NCI-H1694 treated with DMSO at 0.1 percent for 48 hours (cell line): ENCODE data around the gene GLYATL1B.
"Not testable (repeated sequence)": the region's sequence is repeated elsewhere in the genome, so short reads cannot be mapped to it uniquely, and the experiment has no call there.

ENCODE experiments used
- DNase-seq: peaks from one replicate; lab custom pipeline; 2025; lab: John Stamatoyannopoulos, UW

GLYATL1B gene, protein sequence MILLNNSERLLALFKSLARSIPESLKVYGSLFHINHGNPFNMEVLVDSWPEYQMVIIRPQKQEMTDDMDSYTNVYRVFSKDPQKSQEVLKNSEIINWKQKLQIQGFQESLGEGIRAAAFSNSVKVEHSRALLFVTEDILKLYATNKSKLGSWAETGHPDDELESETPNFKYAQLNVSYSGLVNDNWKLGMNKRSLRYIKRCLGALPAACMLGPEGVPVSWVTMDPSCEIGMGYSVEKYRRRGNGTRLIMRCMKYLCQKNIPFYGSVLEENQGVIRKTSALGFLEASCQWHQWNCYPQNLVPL

GRCh38 chr11:59086007-59086406 is at the start of gene GLYATL1B:
Gene GLYATL1B (plus strand): TSS chr11:59086307. CDS start chr11:59086307, 0 bp downstream.
- not testable (repeated sequence) for DNase-seq

DNA sequence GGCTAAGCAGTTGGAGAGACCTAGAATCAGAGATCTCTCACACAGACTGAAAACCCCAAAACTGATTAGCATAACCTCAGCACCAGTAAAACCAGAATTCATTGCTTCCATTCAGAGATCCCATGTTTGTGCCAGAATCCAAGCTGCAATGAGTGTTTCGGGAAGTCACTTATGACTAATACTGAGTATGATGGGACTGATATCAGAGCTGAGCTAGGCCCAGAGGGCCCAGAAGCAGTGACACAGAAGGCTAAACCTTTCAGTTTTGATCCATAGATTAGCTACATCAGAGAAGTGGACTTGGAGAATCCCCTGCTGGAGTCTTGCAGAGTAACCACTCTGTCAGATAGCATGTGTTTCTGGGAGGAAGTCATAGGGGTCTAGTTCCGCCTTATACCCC is 49.6 kb upstream of the GLYATL1B start:
- not testable (repeated sequence) for DNase-seq

GRCh38 chr11:59037434-59037833 is 48.7 kb upstream of the GLYATL1B start:
- DNase-seq, result not testable (repeated sequence)

DNA sequence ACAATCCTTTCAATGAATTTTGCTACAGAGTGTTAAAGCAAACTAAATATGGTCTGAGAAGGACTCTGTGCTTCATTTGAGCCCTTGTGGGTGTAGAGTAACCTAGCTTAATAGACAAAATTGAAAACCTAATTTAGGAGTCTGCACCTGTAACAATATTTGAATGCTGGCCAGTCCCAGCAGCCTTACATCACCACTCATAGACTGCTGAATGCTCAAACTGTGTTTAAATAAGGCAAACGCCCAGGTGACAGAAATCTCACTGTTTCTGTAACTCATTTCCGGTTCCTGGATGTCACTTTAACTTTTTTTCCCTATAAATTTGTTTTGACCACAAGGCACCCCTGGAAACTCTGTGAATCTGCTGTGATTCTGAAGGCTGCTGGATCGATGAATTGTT is 45.5 kb upstream of the GLYATL1B start:
- DNase-seq, result no peak

- DNase-seq, result not testable (repeated sequence)
Measured at GRCh38 chr11:59051383-59051782, 34.7 kb upstream of the GLYATL1B start.

GRCh38 chr11:59052355-59052754 is 33.8 kb upstream of the GLYATL1B start:
- DNase-seq, result not testable (repeated sequence)

DNA sequence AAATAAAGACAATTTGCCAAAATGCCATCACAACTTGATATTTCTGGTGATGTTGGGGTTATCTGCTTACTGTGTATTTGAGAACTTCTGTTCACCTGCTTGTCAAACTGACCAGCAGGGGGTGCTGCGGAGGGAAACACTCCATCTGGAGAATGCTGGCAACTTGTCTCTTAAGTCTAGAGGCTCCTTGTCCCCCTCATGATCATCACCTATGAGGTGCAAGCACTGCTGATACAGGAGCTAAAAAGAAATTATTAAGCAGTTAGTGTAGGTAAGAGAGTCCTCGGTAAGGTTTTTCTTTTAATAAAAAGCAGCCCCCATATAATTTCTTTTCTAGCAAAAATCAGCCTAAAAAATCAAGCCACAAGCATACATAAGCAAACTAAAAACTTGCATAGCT is 32.7 kb upstream of the GLYATL1B start:
- DNase-seq, result no peak

- DNase-seq, result not testable (repeated sequence)
Measured at GRCh38 chr11:59058120-59059033, 27.7 kb upstream of the GLYATL1B start.

DNA sequence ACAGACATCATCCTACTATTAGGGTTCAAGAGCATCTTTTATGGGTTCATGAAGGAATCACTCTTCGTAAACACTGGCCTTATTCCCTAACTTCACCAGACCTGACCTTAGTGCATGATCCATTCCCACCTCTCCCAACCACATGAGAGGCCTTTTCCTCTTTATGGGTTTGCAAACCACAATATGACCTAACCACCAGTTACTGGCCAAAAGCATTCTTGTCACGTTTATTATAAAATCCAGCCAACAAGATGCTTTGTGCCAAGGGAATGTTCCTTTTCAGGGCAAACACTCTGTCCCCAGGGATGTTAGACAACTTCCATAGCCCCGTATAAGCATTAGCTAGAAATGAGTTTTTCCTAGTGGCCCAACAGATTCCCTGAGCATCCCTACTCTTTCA is 26.0 kb upstream of the GLYATL1B start:
- DNase-seq, result not testable (repeated sequence)

DNA sequence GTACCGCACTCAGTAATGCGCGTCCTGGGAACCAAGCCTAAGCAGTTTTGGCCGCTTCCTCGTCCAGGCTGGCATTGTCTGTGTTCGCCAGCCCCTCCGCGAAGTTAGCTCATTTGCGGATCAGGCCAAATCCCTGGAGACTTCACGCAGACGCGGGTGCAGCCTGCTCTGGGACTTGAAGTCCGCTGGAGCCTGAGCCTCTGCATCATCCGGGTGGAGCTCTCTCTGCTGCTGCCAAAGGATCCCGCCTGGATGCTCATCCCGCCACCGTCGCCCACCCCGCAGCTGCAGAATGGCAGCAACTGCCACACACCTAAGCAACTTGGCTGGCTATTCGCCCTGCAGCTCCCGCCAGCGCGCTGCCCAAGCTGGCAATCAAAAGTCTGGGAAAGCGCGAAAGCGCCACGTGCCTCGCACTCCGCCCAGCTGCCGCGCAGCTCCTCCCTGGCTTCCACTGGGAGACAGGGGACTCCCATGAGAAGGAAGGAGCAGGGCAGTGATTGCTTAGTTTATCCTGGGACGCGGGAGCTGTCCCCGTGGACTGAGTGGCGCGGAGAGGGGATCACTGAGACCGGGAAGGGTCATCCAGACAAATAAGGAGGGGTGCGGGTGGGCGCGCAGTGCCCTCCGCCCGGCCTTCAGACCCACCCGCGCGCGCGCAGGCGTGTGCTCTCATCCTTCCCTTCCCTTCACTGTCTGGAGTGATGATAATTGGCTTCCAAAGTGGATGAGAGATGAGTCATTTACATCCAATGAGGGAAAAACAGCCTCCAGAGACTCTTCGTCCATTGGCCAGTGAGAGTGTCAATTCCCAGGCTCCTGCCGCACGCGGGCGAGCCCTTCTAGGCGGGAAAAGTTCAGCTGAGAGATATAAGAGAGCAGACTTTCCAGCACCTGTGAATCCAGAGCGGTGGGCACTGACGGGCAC is 23.2 kb upstream of the GLYATL1B start:
- no peak for DNase-seq

DNA sequence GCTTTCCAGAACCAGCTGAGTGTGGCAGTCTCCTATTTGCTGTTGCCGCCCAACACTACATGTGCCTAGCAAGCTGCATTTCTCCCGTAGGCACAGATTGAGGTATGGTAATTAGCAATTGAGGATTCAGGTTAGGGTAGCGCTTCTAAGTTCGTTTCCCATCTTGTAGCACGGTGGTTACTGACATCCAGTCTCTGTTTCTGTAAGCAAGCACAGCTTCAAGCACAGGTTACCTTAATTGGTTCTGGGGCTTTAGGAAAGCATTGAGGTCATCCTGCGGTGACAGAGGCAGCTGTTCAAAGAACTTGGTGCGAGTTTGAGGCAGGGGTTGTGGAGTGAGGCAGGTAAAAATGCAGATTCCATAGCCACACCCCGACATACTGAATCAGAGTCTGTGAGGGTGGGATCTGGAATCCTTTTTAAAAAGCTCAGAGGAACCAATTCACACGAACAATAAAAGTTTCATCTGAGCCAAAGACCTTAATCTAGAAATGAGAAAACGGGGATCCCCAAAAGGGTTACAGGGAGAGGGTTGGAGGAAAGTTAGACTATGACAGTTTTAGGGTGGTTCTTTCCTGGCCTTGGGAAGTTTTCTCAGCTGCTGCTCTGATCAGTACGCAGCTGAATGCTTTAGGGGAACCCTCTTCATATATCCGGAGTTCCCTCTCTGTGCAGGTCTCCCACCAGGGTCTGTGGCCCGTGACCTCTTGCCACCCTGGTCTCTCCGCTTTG is 21.9 kb upstream of the GLYATL1B start:
- DNase-seq, result not testable (repeated sequence)

- no peak for DNase-seq
Measured at GRCh38 chr11:59069087-59069486, 17.0 kb upstream of the GLYATL1B start.

DNA sequence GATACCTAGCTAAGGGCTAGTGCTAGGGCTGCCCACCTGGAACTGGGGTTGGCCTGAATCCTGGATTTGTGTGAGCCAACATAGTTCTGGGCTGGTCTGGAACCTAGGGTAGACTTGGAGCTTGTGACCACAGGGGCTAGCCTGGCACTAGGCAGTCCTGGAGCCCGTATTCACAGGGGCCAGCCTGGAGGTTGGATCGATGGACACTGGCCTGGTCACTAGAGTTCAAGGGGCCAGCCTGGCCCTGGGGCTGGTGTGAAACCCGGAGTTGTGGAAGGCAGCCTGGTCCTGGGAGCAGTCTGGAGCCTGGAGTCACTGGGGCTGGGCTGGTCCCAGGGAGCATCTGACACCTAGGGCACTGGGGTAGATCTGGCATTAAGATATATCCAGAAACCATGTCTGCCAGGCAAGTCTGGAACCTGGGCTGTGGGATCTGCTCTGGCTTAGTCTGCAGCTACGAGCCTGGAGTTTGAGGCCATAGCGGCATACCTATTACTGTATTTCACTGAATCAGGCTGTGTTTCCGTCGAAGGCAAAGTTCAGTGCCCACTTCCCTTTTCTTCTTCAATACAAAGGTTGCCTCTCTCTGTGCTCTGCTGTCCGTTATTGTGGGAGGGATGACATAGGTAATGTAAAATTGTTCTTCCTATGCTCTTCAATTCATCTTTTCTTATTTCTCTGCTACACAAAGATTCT is 9.1 kb upstream of the GLYATL1B start:
- no peak for DNase-seq

DNA sequence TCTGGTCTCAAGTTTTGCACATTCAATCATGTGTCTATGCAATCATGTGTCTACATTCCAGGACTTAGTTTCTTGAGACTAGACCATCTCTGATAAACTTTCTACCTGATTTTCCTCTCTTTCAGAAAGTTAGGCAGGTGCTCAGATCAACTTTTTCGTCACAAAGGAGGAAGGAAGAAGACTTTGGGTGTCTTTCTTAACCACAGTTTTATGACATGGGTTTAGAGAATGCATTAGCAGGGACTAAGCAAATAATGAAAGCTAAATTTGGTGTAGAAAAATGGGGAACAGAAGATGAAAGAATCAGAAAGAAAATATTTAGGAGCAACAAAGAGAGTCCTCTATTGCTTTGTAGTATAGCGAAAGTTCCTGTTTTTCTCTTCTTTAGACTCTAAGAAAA is 7.7 kb upstream of the GLYATL1B start:
- DNase-seq, result no peak

DNA sequence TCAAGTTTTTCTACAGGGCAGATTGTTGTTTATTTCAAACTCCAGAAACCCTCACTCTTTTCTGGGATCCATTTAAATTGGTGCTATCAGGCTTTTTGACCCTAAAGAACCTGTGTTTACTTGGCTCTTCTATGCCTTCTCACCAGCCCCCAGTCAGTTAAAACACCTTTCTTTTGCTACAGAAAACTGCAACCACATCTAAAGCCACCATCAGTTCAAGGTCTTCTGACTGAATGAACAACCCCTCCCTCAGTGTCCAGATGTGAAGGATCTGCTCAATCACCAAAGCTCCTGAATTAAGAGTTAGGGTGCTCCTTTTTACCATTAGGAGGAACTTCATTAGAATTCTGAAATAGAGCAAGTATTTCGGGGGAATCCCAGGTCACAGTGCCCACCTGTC is 7.0 kb upstream of the GLYATL1B start:
- no peak for DNase-seq

GRCh38 chr11:59080421-59080820 is 5.7 kb upstream of the GLYATL1B start:
- DNase-seq, result not testable (repeated sequence)

GRCh38 chr11:59081430-59082020 is 4.6 kb upstream of the GLYATL1B start:
- not testable (repeated sequence) for DNase-seq

DNA sequence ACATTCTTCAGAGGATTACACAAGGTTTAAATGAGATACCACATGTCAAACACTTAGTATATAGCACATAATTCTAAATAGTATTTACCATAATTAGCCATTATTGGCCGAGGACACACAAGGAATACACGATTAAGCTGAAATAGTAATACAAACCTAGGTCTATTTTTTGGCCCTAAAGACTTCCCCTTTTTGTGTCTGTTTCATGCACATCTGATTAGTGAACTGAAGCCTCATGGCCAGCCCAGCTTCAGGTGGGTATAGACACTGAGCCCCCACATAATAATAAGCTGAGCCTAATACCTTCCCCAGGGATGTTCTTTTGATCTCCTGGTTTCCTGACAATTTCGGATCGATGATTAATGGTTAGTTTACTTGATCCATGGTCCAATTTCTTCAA is 2.1 kb downstream of the GLYATL1B start:
- DNase-seq, result no peak

GRCh38 chr11:59093576-59093975 is 7.5 kb downstream of the GLYATL1B start:
- not testable (repeated sequence) for DNase-seq

DNA sequence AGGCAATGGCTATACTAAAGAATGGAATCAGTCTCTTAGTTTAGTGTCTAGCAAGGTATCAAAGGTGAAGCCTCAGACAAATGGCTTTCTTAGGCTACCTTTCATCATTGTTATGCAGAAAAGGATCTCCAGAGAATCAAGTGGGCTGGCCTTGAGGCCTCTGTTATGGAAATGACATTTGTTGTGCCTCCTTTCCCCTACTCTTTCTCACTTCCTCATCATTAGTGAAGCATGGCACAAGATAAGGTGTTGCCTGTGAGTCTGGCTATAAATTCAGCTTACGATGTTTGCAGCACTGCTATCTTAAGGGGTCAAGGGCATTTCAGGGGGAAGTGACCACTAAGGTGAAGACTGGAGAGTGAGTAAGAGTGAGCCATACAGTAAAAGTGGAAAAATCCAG is 9.1 kb downstream of the GLYATL1B start:
- not testable (repeated sequence) for DNase-seq
